ENCODE results near the gene KIAA1328.

GRCh38 chr18:36912887-36913286 is 84.0 kb downstream of the KIAA1328 start:
- TF ChIP-seq CTCF (IDR thresholded peaks at IDR 0.05) (no peak), POLR2A (IDR thresholded peaks at IDR 0.05) (no peak), POLR2AphosphoS5 (IDR thresholded peaks at IDR 0.05) (no peak)
